KG1 (cell line): Measurements from ENCODE around the gene BPIFB4.
"Not testable (repeated sequence)": the region's sequence is repeated elsewhere in the genome, so short reads cannot be mapped to it uniquely, and the experiment has no call there.

Source experiments
- DNase-seq: peaks from one replicate; lab custom pipeline; 2025; lab: John Stamatoyannopoulos, UW

Gene BPIFB4

DNA sequence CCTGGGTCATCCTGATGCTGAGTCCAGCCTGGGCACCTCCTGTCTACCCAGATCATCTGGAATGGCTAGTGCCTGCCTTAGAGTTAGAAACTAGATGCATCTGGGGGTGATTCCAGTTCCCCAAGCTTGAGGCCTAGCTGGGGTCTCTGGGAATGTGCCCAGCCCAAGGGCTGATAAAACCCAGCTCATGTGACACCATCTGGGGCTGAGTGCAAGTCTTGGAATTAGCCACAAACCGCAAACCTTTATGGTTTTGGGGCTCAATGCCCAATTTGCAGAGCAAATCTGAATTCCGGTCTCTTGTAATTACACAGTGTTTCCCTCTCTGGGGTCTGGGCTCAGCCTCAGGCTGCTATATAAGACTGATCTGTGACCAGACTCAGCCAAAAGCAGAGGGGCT, at the start of gene BPIFB4:
TSS of gene BPIFB4 (plus strand) at position 385 of the 400 bp plus-strand sequence. CDS start 1,884 bp downstream, outside the sequence.
- DNase-seq: no peak

- DNase-seq: no peak
These were observed 49.4 kb upstream of the BPIFB4 start for GRCh38 chr20:33030076-33030475.

DNA sequence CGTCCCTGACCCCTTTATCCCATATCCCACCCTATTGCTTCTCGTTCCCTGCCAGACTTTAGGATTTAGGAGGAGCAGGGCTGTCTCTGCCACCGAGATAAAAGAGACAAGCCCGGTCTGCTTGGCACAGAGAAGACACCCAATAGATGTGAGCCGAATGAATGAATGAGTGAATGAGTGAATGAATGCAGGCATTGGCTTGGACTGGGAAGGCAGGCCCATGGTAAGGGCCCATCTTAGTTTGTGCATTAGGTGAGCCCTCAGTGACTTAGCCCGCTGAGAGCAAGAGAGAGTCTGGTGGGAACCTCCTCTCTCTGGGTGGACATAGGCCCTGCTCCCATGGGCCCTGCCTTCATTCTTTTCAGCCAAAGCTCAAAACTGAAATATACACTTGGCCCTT, 48.9 kb upstream of the BPIFB4 start:
- DNase-seq: no peak

DNA sequence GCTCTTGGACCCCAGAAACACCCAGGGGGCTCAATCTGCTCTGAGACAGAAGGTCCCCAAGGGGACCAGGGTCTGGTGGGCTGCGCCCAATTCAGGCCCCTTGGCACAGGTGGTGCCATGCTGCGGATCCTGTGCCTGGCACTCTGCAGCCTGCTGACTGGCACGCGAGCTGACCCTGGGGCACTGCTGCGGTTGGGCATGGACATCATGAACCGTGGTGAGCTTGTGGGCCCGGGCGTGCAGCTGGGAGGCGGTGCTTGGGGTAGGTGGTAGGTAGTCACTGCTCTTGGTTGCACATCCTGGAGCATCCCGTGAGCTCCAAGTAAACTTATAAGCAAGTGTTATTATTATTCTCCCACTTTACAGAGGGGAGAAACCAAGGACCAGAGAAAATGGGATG, 47.9 kb upstream of the BPIFB4 start, which contains the start of gene BPIFB6:
TSS of gene BPIFB6 (plus strand) at position 118 of the 400 bp plus-strand sequence. CDS start at position 118, 0 bp downstream.
- DNase-seq: no peak

DNA sequence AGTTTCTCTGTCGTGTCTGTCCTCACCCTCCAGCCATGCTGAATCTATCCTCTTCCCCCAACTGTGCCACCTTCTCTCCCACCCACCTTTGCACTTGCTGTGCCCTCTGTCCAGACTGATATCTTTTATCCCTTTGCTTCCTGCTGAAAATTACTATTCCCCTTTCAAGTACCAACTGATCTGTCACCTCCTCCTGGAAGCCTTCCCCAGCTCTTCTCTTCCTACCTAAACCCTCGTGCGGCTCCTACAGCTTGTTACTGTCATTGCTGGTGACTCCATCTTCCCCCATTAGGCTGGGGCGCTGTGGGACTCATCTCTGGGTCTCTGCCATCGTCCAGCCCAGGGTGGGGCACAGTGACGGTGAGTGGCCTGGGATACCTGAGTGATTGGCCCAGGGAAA, 46.9 kb upstream of the BPIFB4 start:
- DNase-seq: no peak

GRCh38 chr20:33033381-33033780, 46.1 kb upstream of the BPIFB4 start:
- DNase-seq: no peak

- no peak for DNase-seq
These were observed 45.3 kb upstream of the BPIFB4 start for GRCh38 chr20:33034115-33034514.

DNA sequence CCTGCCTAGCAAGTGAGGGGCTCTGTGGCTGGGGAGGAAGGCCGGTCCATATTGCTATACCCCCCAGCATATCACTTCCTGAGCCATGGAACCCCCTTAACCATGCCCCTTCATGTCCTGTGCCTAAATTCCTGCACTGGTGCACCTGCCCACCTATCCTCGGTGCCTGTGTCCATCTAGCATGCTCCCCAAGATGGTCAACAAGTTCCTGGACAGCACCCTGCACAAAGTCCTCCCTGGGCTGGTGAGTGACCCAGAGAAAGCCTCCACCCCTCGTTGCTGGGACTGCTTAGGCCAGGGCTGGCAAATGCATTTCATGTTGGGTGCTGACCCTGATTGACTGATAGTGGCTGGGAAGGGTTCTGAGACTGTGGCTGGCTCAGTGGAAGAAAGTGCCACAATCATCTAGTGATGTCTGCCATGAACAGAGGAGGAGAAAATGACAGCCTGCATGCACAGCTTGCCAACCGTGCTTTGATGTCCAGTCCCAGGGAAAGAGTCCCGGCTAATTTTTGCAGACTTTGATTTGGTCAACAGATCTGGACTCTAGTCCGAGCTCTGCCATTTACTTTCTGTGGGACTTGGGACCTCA, 44.4 kb upstream of the BPIFB4 start:
- DNase-seq: no peak

DNA sequence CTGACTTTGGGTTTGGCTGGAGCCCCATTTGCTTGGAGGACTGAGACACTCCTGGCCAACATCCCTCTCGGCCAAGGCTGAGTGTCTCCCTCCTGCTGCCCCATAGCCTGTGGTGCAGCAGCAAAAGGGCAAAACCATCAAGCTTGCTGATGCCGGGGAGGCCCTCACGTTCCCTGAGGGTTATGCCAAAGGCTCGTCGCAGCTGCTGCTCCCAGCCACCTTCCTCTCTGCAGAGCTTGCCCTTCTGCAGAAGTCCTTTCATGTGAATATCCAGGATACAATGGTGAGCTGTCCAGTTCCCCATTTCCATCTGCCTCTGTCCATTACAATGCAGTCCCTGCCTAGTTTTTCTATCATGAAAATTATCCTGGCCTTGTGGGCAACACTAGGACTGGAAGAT, 42.0 kb upstream of the BPIFB4 start:
- no peak for DNase-seq

- DNase-seq: no peak
These were observed 41.2 kb upstream of the BPIFB4 start for GRCh38 chr20:33038243-33038642.

- no peak for DNase-seq
These were observed 37.0 kb upstream of the BPIFB4 start for GRCh38 chr20:33042430-33042829.

DNA sequence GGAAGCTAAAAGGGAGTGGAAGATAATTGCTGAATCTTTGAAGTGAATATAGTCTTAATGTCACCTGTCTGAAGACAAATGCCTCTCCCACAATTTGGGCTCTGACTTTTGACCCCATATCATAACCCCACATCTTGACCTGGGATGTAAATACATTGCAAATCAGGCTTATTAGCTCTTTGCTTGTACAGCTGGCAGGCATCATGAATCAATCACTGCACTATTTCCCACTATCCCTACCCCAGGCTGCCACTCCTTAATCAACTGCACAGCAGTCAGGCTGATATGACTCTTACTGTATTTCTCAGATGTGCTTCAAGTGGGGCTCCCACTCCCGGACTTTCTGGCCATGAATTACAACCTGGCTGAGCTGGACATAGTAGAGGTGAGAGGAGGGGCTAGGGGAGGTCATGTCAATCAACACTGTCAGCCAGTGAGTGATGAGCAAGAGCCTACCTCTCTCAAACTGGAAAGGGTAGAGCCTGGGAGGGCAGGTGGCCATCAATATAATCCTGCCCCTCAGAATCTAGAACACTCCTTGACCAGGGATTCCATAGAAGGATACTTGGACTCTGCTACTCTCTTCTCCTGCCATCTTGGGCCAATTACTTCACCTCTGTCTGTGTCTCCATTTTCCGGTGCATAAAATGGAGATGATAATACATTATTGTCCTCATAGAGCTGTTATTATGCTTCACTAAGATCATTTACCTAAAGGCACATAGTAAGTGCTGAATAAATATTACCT, 36.3 kb upstream of the BPIFB4 start:
- no peak for DNase-seq

DNA sequence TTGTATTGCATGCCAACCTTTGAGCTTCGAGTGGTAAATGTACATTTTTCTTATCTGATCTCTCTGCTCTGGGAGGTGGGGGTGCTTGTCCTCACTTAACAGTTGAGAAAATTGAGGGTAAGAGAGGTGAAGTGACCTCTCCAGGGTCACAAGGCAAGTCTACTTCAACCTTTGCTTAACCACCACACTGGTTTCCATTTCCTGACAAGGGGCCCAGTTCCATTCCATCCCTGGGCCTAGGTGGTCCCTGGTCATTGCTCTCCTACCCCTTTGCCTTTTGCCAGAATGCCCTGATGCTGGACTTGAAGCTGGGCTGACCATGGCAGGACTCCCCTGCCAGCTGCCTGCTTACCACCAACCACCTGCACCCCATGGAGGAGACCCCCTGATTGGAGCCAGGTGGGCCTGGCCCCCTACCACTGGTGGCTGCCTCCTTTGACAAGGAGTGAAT, 35.7 kb upstream of the BPIFB4 start:
- no peak for DNase-seq

DNA sequence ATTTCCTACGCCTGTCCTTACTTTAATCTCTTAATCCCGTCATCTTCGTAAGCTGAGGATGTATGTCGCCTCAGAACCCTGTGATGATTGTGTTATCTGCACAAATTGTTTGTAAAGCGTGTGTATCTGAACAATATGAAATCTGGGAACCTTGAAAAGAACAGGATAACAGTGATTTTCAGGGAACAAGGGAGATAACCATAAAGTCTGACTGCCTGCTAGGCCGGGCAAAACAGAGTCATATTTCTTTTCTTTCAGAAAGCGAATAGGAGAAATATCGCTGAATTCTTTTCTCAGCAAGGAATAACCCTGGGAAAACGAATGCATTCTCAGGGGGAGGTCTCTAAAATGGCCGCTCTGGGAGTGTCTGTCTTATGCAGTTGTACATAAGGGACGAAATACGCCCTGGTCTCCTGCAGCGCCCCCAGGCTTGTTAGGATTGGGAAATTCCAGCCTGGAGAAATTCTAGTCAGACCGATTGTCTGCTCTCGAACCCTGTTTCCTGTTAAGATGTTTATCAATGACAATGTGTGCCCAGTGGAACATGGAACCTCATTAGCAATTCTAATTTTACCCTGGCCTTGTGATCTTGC, 34.2 kb upstream of the BPIFB4 start:
- not testable (repeated sequence) for DNase-seq

GRCh38 chr20:33046412-33046811, 33.0 kb upstream of the BPIFB4 start:
- DNase-seq: no peak

GRCh38 chr20:33051333-33051732, 28.1 kb upstream of the BPIFB4 start:
- DNase-seq: no peak

DNA sequence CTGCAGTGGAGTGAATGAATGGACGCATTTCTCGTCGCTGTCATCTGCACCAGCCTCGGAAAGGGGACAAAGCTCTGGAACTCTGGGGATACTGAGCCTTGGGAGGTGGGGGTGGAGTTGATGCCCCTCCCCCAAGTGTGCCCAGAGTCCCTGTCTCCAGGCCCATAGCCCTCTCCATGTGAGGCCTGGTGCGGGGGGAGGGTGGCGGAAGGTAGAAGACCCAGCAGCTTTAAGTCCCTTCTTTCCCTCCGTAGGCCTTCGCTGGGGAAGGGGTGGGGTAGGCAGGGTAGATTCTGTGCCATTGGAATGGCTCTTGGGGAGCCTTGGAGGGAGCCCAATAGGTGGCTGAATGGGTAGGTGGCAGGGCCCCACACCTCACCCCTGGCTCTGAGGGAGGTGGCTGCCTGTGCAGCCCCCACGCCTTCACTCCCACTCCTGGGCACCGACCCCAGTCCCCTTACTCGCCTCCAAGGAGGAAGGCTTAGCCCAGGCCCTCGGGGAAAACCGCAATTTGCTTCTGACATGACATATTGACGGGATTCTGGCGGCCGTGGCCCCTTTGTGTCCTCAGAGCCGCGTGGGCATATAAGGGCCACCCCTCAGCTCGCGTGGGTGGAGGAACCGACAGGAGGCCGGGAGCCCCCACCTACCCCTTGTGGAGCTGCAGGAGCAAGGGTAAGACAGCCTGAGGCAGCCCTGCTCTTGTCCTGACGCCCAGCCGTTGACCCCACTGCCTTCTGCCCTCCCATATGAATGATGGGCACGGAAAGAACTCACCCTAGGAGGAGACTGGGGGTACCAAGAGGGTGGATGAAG, 25.9 kb upstream of the BPIFB4 start, which contains the start of gene BPIFB3:
TSS of gene BPIFB3 (plus strand) at position 613 of the 816 bp plus-strand sequence. CDS start 1,533 bp downstream, outside the sequence.
- no peak for DNase-seq

DNA sequence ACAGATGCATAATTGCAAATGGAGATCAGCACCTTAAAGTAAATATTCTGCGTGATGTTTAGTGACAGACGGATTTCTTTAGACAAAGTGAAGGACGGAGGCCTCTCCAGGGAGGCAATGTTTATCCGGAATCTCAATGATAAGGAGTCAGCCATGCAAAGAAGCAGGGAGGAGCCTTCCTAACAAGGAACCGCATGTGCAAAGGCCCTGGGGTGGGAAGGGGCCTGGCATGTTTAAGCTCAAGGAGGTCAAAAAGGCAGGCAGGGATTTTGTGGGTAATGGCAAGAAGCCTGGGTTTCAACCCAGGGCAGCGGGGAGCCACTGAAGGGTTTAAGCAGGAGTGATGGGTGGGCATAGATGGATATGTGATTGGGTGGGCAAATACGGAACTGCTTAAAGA, 25.1 kb upstream of the BPIFB4 start:
- no peak for DNase-seq

DNA sequence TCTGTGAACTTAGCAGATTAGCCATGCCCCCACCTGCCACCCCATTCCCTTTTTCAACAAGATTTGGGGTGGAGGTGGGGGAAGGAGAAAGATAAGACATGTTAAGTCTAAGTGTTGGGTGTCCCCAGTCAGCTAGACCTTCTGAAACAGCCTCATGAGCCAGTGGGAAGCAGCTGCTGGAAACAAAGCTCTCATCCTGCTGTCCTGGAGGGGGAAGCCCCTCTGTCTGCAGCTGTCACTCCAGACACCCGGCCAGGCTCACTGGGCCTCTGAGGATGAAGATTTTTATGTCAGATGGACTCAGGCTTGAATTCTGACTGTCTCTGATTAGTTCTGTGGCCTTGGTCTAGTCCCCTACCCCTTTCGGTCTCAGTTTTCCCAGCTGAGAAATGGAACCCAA, 24.7 kb upstream of the BPIFB4 start:
- DNase-seq: no peak

DNA sequence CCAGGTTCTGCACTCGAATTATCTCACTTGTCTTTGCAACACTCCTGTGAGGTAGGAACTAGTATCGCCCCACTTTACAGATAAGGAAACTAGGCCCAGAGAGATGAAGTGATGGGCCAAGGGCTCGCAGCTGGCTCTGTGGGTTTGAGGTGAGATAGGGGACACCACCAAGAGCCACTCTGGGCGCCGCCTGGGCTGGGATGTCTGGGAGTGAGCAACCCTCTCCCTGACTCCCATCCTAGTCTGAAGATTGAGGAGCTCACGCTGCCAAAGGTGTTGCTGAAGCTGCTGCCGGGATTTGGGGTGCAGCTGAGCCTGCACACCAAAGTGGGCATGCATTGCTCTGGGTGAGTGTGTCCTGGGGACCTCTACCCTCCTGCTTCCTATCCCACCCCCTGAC, 20.3 kb upstream of the BPIFB4 start:
- no peak for DNase-seq

DNA sequence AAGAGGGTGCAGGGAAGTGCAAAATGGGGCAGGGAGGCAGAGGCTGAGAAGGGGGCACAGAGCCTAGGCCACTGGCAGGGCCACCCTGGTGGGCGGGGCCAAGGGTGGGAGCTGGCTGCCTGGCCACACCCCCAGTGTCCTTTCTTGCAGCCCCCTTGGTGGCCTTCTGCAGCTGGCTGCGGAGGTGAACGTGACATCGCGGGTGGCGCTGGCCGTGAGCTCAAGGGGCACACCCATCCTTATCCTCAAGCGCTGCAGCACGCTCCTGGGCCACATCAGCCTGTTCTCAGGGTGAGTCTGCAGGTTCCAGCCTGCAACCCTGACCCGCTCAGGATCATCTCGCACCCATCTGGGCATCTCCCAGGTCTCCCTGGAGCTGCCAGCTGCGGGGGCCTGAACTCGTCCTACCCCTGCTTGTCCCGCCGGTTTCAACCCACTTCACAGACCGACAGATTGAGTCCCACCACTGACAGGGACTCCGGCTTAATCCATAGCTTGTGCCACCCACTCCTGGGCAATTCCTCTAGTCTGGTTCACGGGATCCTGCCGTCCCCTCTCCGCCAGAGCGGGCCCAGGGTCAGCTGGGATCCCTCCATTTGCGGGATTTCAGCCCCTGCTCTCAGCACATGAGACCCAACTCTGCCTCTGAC, 19.6 kb upstream of the BPIFB4 start:
- no peak for DNase-seq

DNA sequence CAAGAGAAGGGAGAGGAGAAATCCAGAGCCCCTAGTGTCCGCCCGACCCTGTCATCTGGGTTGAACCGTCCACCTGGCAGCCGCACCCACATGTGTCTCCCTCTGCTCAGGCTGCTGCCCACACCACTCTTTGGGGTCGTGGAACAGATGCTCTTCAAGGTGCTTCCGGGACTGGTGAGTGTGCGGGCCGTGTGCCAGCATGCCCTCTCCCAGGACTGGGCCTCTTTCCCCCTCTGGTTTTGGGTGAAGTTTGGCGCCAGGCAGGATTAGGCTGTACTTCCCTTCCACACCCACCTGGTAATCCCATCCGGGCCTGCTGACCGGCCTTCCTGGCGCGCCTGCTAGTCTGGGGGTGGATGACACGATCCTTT, 17.8 kb upstream of the BPIFB4 start:
- no peak for DNase-seq
